Stomach (tissue), 4 donors: ENCODE measurements around the gene SLC38A11.

ENCODE experiments used
- POLR2A ChIP-seq, 4 donors: fragments of 450-650 bp; IDR thresholded peaks; one replicate each; pipeline ENCODE4 v1.6.1; 2016; ENCODE audit warnings: antibody characterized with exemption in 4 of 4, control low read depth in 2 of 4, mild to moderate bottlenecking in 1 of 4, moderate library complexity in 1 of 4
- TF ChIP-seq, protein P1 (sequence below), 7 experiments: fragments of 450-650 bp in 4 of 7; fragments of 200-600 bp in 3 of 7; sonication (generic) in 3 of 7; IDR thresholded peaks; one replicate each; pipeline ENCODE4 v1.5.1; 2016 to 2019; ENCODE audit warnings: antibody characterized with exemption in 7 of 7, control low read depth in 2 of 7, mild to moderate bottlenecking in 1 of 7

- TF ChIP-seq, protein P1, sequence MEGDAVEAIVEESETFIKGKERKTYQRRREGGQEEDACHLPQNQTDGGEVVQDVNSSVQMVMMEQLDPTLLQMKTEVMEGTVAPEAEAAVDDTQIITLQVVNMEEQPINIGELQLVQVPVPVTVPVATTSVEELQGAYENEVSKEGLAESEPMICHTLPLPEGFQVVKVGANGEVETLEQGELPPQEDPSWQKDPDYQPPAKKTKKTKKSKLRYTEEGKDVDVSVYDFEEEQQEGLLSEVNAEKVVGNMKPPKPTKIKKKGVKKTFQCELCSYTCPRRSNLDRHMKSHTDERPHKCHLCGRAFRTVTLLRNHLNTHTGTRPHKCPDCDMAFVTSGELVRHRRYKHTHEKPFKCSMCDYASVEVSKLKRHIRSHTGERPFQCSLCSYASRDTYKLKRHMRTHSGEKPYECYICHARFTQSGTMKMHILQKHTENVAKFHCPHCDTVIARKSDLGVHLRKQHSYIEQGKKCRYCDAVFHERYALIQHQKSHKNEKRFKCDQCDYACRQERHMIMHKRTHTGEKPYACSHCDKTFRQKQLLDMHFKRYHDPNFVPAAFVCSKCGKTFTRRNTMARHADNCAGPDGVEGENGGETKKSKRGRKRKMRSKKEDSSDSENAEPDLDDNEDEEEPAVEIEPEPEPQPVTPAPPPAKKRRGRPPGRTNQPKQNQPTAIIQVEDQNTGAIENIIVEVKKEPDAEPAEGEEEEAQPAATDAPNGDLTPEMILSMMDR (IDR thresholded peaks at IDR 0.05): no peak
- no peak for TF ChIP-seq POLR2A (IDR thresholded peaks at IDR 0.05)
Measured at GRCh38 chr2:164911832-164912231, 43.5 kb downstream of the SLC38A11 start.
